GM19463 (cell line): ENCODE data around the gene CIAO2B.
"Not testable (repeated sequence)": the region's sequence is repeated elsewhere in the genome, so short reads cannot be mapped to it uniquely, and the experiment has no call there.

Experiments
- ATAC-seq: cut with Tn5 transposase; IDR thresholded peaks from one replicate; pipeline ENCODE4 v1.9.1; 2021; ENCODE audit warnings: mild to moderate bottlenecking, moderate library complexity; ENCODE audit not compliant: unreplicated experiment

Gene CIAO2B

DNA sequence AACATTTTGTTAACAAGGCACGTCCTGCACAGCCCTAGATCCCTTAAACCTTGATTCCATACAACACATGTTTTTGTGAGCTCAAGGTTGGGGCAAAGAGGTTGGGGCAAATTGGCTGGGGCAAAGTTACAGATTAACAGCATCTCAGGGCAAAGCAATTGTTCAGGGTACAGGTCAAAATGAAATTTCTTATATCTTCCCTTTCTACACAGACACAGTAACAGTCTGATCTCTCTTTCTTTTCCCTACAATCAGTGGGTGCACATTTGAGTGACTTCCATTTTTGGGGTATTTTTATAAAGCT, 21.9 kb upstream of the CIAO2B start:
- ATAC-seq = not testable (repeated sequence)

DNA sequence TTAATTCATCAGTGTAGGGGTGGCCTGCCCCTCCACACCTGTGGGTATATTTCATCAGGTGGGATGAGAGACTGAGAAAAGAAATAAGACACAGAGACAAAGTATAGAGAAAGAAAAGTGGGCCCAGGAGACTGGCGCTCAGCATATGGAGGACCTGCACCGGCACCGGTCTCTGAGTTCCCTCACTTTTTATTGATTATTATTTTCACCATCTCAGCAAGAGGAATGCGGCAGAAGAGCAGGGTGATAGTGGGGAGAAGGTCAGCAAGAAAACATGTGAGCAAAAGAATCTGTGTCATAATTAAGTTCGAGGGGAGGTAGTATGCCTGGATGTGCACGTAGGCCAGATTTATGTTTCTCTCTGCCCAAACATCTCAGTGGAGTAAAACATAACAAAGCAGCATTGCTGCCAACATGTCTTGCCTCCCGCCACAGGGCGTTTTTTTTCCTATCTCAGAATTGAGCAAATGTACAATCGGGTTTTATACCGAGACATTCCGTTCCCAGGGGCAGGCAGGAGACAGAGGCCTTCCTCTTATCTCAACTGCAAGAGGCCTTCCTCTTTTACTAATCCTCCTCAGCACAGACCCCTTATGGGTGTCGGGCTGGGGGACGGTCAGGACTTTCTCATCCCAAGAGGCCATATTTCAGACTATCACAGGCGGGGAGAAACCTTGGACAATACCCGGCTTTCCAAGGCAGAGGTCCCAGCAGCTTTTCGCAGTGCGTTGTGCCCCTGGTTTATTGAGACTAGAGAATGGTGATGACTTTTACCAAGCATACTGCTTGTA, 21.4 kb upstream of the CIAO2B start:
- ATAC-seq = not testable (repeated sequence)

GRCh38 chr16:66954097-66954659, 20.0 kb upstream of the CIAO2B start:
- no peak for ATAC-seq

GRCh38 chr16:66953462-66954096, 19.4 kb upstream of the CIAO2B start:
- ATAC-seq = no peak

DNA sequence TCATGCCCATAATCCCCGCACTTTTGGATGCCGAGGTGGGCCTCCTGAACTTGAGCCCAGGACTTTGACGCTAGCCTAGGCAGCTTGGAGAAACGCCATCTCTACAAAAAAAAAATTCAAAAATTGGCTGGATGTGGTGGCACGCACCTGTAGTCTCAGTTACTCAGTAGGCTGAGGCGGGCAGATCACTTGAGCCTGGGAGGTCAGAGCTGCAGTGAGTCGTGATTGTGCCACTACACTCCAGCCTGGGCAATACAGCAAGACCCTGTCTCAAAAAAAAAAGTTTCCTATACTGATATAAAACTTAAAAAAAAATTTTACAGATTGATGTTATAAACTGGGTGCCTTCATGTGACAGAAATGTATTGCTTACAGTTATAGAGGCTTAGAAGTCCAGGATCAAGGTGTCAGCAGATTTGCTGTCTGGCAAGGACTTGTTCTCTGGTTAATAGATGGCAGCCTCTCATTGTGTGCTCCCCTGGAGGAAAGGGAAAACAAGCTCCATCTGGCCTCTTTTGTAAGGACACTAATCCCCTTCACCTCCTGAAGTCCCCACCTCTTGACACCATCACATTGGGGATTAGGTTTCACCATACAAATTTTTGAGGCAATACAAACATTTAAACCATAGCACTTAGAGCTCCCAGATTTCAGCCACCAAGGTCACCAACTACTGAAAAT, 18.4 kb upstream of the CIAO2B start:
- no peak for ATAC-seq

- ATAC-seq = no peak
Measured at GRCh38 chr16:66950971-66951790, 17.0 kb upstream of the CIAO2B start.

DNA sequence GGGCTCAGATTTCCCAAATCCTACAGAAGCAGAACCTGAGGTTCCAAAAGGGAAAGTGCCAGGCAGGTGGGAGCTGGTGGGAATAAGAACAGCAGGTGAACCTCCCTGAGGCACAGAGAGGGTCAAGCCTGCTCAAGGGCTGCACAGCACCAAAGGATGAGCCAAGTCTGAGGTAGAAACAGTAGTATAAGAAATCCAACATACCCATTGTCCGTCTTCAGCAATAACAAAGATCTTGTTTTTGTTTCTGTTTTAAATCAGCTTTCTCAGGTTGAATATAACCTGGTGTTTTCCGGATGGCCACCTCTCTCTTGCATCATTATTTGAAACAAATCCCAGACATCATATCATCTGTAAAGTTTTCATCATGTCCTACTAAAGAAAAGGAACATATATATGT, 16.2 kb upstream of the CIAO2B start:
- ATAC-seq = no peak

DNA sequence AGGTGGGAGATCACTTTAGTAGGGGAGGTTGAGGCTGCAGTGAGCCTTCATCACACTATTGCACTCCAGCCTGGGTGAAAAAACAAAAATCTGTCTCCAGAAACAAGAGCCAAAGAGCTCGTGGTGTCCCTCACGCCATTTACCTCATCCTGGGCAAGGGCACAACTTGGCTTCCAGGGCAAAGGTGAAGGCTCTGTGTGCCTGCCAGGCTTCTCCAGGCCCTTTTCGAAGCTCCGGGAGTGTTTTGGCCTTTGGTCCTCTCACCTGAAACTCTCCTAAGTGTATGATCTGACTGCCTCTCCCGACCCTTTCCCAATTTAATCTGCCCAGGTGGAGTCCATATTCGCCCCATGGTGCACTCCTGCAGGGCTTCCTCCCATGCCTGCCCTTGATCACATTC, 15.3 kb upstream of the CIAO2B start:
- ATAC-seq = no peak

GRCh38 chr16:66948837-66949225, 14.6 kb upstream of the CIAO2B start:
- no peak for ATAC-seq

GRCh38 chr16:66948134-66948836, 14.1 kb upstream of the CIAO2B start:
- no peak for ATAC-seq

GRCh38 chr16:66947302-66948065, 13.3 kb upstream of the CIAO2B start:
- peak; percentile 61 for ATAC-seq

DNA sequence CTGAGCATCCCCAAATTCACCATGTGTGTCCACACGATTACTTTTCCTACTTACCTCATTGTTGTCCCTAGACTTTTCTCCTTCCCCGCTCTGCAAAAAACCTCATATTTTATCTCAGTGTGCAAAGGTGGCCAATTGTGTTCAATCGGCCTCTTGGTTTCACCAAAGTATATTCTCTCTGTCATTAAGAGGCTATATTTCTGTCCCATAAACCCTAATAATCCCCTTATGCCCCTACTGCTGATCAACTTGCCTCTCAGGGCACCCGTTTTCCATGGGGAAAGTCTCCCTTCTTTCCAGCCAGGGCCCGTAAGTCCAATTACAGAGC, 12.7 kb upstream of the CIAO2B start:
- no peak for ATAC-seq

DNA sequence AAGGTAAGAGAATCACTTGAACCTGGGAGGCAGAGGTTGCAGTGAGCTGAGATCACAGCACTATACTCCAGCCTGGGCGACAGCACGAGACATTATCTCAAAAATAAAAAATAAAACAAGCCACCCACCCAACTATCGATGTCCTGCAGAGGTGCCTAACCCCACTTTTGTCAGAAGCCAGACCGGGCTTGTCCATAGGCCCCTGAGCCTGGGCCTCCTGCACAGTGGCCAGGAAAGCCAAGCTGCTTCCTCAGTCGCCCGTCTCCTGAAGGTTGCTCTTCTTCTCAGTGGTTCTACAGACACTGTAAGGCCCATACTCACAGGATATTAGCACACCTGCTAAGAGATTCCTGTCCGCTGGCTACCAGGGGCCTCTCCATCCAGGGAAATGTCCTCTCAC, 12.3 kb upstream of the CIAO2B start:
- no peak for ATAC-seq

- ATAC-seq = no peak
Measured at GRCh38 chr16:66945939-66946338, 11.7 kb upstream of the CIAO2B start.

DNA sequence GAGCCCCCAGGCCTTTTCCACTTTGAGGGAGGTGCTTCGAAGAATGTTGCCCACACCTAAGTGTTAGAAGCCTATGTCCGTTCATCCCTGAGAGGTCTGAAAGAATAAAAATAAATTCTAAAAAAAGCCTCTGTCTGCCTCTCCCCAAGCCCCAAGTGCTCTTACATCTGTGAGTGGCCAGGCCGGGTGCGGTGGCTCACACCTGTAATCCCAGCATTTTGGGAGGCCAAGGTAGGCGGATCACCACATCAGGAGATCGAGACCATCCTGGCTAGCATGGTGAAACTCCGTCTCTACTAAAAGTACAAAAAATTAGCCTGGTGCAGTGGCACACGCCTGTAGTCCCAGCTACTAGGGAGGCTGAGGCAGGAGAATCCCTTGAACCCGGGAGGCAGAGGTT, 10.8 kb upstream of the CIAO2B start:
- not testable (repeated sequence) for ATAC-seq

- ATAC-seq = no peak
Measured at GRCh38 chr16:66944054-66944441, 9.8 kb upstream of the CIAO2B start.

DNA sequence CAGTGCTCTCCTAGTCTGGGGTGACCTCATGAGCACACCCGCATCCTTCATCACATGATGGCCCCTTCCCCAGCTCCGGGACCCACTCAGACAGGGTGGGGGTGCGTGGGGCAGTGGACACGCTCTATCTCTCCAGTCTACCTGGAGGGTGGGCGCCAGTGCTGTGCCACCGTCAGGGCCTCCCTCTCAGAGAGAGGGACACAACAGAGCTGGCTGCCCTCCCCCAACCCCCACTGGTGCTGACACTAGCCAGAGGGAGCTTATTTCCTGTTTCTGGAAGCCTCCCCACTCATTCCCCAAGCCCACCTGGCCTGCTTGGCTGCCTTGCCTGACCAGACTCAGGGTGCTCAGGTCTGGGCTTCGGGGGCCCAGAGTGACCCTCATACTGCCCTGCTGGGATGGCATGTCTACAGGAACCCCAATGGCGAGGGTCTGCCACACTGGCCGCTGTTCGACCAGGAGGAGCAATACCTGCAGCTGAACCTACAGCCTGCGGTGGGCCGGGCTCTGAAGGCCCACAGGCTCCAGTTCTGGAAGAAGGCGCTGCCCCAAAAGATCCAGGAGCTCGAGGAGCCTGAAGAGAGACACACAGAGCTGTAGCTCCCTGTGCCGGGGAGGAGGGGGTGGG, 9.3 kb upstream of the CIAO2B start:
- ATAC-seq = no peak

GRCh38 chr16:66942981-66943380, 8.8 kb upstream of the CIAO2B start:
- no peak for ATAC-seq

- no peak for ATAC-seq
Measured at GRCh38 chr16:66940236-66940635, 6.0 kb upstream of the CIAO2B start.
